NCI-H2171 (cell line): ENCODE measurements around the gene UBE2F.

ENCODE experiments used
- DNase-seq: peaks from one replicate; lab custom pipeline; 2025; lab: John Stamatoyannopoulos, UW

Gene UBE2F

DNA sequence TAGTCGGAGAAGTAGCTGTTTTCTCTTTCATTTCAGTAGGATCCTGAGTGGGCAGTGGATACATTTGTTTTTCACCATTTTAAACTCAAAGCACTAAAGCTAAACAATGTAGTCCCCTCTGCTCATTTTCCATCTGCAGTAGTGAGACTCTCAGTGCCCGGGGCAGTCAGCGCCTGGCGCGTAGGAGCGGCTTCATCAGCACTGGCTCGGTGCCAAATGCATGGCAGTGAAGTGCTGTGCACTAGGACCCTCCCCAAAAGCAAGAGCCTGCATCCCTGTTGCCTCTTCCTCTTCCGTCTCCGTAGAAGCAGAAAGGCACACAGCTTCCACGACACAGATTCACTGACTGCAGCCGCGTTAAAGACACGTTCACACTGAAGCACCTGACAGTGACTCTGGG, 114.3 kb downstream of the UBE2F start:
- no peak for DNase-seq

DNA sequence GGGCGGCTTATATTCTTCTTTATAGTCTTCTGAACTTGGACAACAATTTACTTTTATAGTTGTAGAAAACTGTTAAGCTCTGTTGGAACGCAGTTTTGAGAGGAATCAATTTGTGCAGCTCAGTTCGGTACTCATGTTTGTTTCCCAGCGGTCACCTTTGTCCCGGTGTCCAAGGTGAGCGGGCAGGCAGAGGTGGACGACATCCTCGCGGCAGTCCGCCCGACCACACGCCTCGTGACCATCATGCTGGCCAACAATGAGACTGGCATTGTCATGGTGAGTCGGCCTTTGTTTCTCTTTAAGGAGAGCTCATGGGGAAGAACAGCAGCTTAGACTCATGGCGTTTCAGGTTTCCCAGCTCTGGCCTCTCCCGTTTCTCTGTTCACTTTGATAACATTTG, 114.7 kb downstream of the UBE2F start:
- DNase-seq = no peak

DNA sequence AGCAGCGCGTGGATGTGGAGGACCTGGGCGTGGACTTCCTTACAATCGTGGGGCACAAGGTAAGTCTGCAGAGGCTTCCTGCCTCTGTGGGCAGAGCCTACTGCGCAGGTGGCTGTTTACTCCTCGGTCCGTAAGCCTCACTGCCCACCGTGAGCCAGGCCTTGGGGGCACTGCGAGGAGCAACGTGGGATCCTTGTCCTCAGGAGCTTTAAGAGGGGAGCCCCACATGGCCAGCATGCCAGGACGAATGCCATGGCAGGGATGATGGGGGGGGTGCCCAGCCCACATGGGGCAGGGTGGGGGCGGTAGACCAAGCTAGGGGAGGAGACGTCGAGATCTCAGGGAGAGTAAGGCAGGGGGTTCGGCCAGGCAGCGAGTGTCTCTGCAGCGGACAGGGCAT, 115.3 kb downstream of the UBE2F start:
- DNase-seq = no peak

DNA sequence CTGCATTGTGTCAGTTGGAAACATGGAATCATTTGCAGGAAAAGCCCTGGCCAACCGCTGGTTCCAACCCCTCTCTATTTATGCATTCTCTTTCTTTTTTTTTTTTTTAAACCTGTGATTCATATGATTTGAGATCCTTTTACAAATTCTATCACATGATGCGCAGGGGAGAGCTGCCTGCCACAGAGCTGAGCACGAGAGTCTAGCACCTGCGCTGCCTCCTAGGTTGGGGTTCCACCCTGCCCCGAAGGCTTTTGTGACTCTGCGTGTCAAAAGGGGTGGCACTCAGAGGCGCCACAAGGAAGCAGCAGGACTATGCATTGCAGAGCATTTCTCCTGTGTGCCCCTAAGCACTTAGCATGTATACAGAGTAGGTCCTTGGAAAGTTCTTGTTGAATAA, 116.0 kb downstream of the UBE2F start:
- DNase-seq = no peak

DNA sequence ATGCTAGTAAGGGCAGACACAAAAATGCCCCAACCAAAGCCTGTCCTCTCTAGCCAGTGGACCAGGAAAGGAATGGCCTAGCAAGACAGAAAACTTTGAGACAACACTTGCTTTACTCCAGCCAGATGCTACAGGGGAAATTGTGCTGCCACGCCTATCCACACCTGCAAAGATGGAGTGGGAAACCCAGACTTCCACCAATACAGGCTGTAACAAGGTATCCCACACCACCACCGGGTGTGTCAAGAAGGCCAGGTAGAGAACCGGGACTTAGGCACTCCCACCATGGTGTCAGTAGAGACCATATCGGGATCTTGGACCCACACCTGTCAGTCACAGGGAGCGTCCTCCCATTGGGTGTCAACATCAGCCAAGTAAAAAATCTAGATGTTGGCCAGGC, 117.1 kb downstream of the UBE2F start:
- DNase-seq = no peak

DNA sequence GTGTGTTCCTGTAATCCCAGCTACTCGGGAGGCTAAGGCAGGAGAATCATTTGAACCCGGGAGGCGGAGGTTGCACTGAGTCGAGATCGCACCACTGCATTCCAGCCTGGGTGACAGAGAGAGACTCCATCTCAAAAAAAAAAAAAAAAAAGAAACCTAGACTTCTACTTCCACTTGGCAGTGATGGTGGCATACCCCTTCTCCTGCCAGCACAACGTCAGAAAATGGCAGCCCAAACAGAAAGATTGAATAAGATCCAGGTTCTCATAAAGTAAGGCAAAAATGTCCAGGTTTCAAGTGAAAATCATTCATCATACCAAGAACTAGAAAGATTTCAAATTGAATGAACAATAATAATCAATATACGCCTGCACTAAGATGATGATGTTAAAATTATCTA, 117.9 kb downstream of the UBE2F start:
- no peak for DNase-seq

DNA sequence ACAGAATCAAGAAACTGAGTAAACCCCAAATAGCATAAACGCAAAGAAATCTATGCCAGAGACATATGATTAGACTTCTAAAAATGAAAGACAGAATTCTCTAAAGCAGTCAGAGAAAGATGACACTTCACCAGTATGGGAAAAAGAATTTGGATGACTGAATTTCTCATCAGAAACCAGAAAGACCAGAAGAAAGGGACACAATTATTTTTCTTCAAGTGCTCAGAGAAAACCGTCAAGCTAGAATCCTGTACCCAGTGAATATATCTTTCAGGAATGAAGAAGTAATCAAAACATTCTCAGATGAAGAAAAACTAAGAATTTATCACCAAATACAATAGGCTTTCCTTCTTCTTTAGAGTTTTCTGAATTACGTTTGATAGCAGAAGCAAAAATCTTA, 119.1 kb downstream of the UBE2F start:
- DNase-seq = no peak

DNA sequence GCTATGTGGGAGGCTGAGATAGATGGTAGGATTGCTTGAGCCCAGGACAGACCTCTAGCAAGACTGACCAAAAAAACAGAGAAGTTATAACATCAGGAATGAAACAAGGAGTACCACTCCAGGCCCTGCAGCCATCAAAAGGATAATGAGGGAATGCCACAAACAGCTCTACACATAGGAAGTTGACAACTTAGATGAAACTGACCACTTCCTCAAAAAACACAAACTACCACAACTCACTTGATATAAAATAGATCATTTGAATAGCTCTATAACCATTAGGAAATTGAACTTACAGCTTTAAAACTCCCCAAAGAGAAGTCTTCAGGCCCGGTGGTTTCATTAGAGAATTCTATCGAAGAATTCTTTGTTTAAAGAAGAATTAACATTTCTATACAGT, 120.4 kb downstream of the UBE2F start:
- no peak for DNase-seq

DNA sequence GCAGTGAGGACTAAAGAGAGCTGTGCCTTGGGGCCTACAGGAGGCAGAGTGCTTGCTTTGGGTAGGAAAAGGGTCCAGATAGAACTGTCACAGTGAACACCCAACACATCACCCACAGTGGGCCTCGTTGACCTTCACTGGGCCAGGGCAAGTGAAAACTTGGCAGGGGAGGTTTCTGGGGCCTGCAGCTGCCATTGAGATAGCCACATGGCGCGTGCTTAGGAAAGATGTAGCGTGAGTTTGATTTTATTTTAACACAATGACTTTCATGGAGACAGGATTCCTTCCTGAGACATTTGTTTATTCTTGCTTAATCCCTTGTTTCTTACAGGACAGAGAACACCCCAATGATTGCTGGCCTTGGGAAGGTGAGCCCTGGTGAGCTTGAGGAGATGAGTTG, 124.1 kb downstream of the UBE2F start:
- no peak for DNase-seq

DNA sequence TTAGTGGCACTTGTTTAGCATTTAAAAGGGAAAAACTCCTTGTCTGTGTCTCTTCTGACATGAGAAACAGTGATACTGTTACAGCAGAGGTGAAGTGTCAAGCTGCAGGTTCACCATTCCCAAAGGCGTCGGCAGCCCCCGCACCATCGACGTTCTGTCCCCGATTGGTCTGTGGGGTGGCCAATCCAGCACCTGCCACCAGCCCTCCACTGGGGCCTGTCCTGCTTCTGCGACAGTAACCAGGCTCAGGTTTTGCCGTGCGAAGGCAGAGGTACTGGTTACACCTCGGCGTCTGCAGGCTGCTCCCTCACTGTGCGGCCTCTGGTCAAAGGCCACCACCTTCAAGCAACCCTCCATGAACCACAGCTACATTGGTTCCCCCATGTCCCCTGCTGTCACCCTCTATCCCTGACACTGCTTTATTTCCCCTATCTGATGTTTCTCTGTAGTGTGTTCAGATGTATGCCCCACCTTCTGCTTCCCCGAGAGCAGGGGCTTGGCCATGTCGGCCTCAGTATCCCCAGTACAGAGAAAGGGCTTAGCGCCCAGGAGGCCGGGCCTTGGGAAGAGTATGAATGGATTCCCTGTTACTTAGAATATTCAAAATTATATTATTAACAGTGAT, 124.7 kb downstream of the UBE2F start:
- DNase-seq = no peak
